OCI-LY7 (cell line): ENCODE measurements around the gene NUDT22. TPM values are rescaled to one million over a fixed set of nuclear protein-coding genes. Genes with fewer than 3 reads are reported as not detected.

ENCODE experiments used
- BruUV-seq: library from RNA; stranded (reverse); fragments of 400-500 nt; replicated peaks from 2 replicates; lab custom pipeline; 2021; lab: Mats Ljungman, UMichigan
- CTCF ChIA-PET: fragments of 300-600 bp; sonication (Branson Sonifier 250); formaldehyde crosslinking; loops from one replicate; lab custom pipeline; 2022; ENCODE audit warnings: antibody characterized with exemption; ENCODE audit not compliant: unreplicated experiment; lab: Charles Lee
- POLR2A ChIA-PET: fragments of 300-600 bp; sonication (Branson Sonifier 250); formaldehyde crosslinking; loops from one replicate; lab custom pipeline; 2022; ENCODE audit warnings: antibody characterized with exemption; lab: Charles Lee
- DNase-seq: peaks from one replicate; pipeline ENCODE4 v3.0.0-alpha.2; 2015; ENCODE audit warnings: low spot score
- H2AFZ ChIP-seq: fragments of 200-600 bp; sonication (generic), shearing (Covaris generic); 2 replicates; pipeline ENCODE4 v1.6.1; 2014; ENCODE audit warnings: mild to moderate bottlenecking, antibody characterized with exemption, low read length, moderate library complexity
- H3K27ac ChIP-seq: fragments of 200-600 bp; sonication (generic); 2 replicates; pipeline ENCODE4 v1.5.1; 2014; ENCODE audit warnings: mixed run types, low read depth, mild to moderate bottlenecking, moderate library complexity, low read length, inconsistent platforms; ENCODE audit not compliant: poor library complexity, severe bottlenecking
- H3K36me3 ChIP-seq: fragments of 200-600 bp; sonication (generic); 2 replicates; pipeline ENCODE4 v1.6.1; 2014; ENCODE audit warnings: mild to moderate bottlenecking, antibody characterized with exemption, low read length, moderate library complexity, mixed read lengths; ENCODE audit not compliant: insufficient read depth
- H3K4me1 ChIP-seq: fragments of 200-600 bp; sonication (generic); 2 replicates; pipeline ENCODE4 v1.5.1; 2014; ENCODE audit warnings: mild to moderate bottlenecking, low read length; ENCODE audit not compliant: insufficient read depth, poor library complexity, severe bottlenecking
- H3K4me2 ChIP-seq: fragments of 200-600 bp; sonication (generic); 2 replicates; pipeline ENCODE4 v1.6.1; 2014; ENCODE audit warnings: mild to moderate bottlenecking, low read length
- H3K4me3 ChIP-seq: fragments of 200-600 bp; sonication (generic); 2 replicates; pipeline ENCODE4 v1.5.1; 2014; ENCODE audit warnings: mild to moderate bottlenecking, low read depth, low read length; ENCODE audit not compliant: poor library complexity, severe bottlenecking
- H3K79me2 ChIP-seq: fragments of 200-600 bp; sonication (generic); 2 replicates; pipeline ENCODE4 v1.6.1; 2016; ENCODE audit warnings: low read depth, mild to moderate bottlenecking, low read length, moderate library complexity, mixed read lengths; ENCODE audit not compliant: insufficient read depth
- H3K9me2 ChIP-seq: fragments of 200-600 bp; sonication (generic); 2 replicates; pipeline ENCODE4 v1.6.1; 2016; ENCODE audit warnings: mild to moderate bottlenecking, low read length, mixed read lengths; ENCODE audit not compliant: insufficient read depth
- H3K9me3 ChIP-seq: fragments of 200-600 bp; sonication (generic); 2 replicates; pipeline ENCODE4 v1.6.1; 2014; ENCODE audit warnings: mild to moderate bottlenecking, mixed run types, low read length, mixed read lengths
- H4K20me1 ChIP-seq: fragments of 200-600 bp; sonication (generic); 2 replicates; pipeline ENCODE4 v1.6.1; 2014; ENCODE audit warnings: mild to moderate bottlenecking, antibody characterized with exemption, low read length, moderate library complexity, mixed read lengths; ENCODE audit not compliant: insufficient read depth
- EZH2phosphoT487 ChIP-seq: fragments of 200-600 bp; sonication (generic); IDR thresholded peaks from 2 replicates; pipeline ENCODE4 v1.6.1; 2018; ENCODE audit warnings: low read depth, borderline replicate concordance, mild to moderate bottlenecking, mixed run types, antibody characterized with exemption, low read length, moderate library complexity, mixed read lengths
- intact Hi-C: fragments of 100-400 bp; cut with micrococcal nuclease; formaldehyde crosslinking; loops from one replicate; pipeline ENCODE4 v1.10.0; 2022; ENCODE audit not compliant: unreplicated experiment
- total RNA-seq, 2 experiments: library from RNA; depleted of rRNA in 1 of 2; stranded (reverse); fragments of >200 nt in 1 of 2; shearing (Covaris generic) in 1 of 2; gene quantifications; 2 replicates each; pipeline ENCODE4 v1.2.3, GENCODE V29; 2014 to 2022
- TF ChIP-seq, protein P1 (sequence below): fragments of 200-600 bp; sonication (generic); conservative IDR thresholded peaks from 2 replicates; pipeline ENCODE4 v1.5.1; 2014; ENCODE audit warnings: mild to moderate bottlenecking, antibody characterized with exemption, low read length, moderate library complexity, mixed read lengths

NUDT22 gene
- total RNA-seq, 2 experiments from 2014 or later, result 81.4 to 98.4 TPM

DNA sequence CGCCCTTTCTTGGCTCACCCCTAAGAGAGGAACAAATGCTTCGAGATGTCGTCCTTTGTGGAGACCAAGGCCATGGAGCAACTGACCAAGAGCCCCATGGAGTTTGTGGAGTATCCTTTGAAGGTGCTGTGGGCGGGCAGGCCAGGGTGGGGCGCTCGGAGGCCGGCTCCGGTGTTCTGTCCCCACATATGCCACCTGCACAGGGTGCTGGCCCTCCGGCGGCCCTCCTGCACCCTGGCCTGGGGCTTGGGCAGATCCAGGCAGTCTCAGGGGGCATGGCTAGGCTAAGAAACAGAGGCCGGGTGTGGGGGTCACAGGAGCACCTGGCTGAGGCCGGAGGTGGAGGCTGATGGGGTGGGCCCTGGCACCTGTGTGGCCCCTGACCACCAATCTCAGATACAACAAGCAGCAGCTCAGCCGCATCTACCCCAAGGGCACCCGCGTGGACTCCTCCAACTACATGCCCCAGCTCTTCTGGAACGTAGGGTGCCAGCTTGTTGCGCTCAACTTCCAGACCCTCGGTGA, 35.5 kb downstream of the NUDT22 start:
- BruUV-seq, result no TSS peak
- Histone ChIP-seq H3K9me2 (no peaks in the 10 kb centered on the region), H2AFZ (no peak overlapping the region), H3K4me3 (no peak overlapping the region), H3K79me2 (no peaks in the 10 kb centered on the region), H3K36me3 (no peaks in the 10 kb centered on the region), H3K4me1 (peaks cover 6% of the 10 kb centered on the region), H3K27ac (no peak overlapping the region), H3K4me2 (no peak overlapping the region), H4K20me1 (no peaks in the 10 kb centered on the region), H3K9me3 (no peaks in the 10 kb centered on the region)
- no peak for TF ChIP-seq EZH2phosphoT487
- TF ChIP-seq, protein P1, sequence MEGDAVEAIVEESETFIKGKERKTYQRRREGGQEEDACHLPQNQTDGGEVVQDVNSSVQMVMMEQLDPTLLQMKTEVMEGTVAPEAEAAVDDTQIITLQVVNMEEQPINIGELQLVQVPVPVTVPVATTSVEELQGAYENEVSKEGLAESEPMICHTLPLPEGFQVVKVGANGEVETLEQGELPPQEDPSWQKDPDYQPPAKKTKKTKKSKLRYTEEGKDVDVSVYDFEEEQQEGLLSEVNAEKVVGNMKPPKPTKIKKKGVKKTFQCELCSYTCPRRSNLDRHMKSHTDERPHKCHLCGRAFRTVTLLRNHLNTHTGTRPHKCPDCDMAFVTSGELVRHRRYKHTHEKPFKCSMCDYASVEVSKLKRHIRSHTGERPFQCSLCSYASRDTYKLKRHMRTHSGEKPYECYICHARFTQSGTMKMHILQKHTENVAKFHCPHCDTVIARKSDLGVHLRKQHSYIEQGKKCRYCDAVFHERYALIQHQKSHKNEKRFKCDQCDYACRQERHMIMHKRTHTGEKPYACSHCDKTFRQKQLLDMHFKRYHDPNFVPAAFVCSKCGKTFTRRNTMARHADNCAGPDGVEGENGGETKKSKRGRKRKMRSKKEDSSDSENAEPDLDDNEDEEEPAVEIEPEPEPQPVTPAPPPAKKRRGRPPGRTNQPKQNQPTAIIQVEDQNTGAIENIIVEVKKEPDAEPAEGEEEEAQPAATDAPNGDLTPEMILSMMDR, result no peak
- no peak for DNase-seq
- ChIA-PET POLR2A (no interaction called here), CTCF (no interaction called here)
- intact Hi-C loops, result no loop called here

DNA sequence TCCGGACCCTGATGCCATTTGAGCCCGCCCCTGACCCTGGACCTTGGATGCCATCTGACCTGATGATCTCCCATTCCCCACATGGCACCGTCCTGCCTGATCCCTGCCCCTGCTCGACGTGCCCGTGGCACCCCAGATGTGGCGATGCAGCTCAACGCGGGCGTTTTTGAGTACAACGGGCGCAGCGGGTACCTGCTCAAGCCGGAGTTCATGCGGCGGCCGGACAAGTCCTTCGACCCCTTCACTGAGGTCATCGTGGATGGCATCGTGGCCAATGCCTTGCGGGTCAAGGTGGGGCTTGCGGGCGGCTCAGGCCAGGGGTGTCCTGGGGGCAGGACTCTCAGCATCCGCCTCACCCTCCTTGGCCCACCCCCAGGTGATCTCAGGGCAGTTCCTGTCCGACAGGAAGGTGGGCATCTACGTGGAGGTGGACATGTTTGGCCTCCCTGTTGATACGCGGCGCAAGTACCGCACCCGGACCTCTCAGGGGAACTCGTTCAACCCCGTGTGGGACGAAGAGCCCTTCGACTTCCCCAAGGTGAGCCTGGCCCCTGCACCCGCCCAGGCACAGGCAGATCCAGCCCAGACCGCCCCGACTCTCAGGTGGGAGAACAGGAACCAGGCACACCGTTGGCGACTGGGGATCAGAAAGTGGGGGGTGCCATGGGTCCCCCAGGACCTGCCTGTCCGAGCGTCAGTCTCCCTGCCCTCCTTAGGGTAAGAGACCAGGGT, 36.4 kb downstream of the NUDT22 start:
- Histone ChIP-seq H3K4me2 (no peak overlapping the region), H3K9me2 (no peaks in the 10 kb centered on the region), H2AFZ (no peak overlapping the region), H3K79me2 (no peaks in the 10 kb centered on the region), H3K36me3 (no peaks in the 10 kb centered on the region), H3K27ac (no peak overlapping the region), H4K20me1 (no peaks in the 10 kb centered on the region), H3K4me1 (peaks cover 6% of the 10 kb centered on the region), H3K4me3 (no peak overlapping the region), H3K9me3 (no peaks in the 10 kb centered on the region)
- ChIA-PET POLR2A (no interaction called here), CTCF (no interaction called here)
- DNase-seq, result no peak
- TF ChIP-seq, protein P1, result no peak
- TF ChIP-seq EZH2phosphoT487, result no peak
- no TSS peak for BruUV-seq
- intact Hi-C loops, result no loop called here
